IMR-90 (cell line): ENCODE measurements around the gene BMP10. TPM values are rescaled to one million over a fixed set of nuclear protein-coding genes. Genes with fewer than 3 reads are reported as not detected.

Experiments used
- ATAC-seq: fragments of 200-7000 bp; cut with Tn5 transposase; 2 replicates; pipeline ENCODE4 v1.9.1; 2020; ENCODE audit warnings: low read depth, mild to moderate bottlenecking, moderate library complexity
- BruUV-seq: library from RNA; stranded (reverse); fragments of 400-500 nt; replicated peaks from 2 replicates; lab custom pipeline; 2021; lab: Mats Ljungman, UMichigan
- CTCF ChIA-PET: fragments of 300-600 bp; formaldehyde crosslinking; extraction: SDS; loops from one replicate; lab custom pipeline; 2021; ENCODE audit warnings: antibody characterized with exemption; lab: Yijun Ruan, JAX
- POLR2A ChIA-PET: fragments of 300-600 bp; sonication (Branson Sonifier 250); formaldehyde crosslinking; loops from one replicate; lab custom pipeline; 2022; ENCODE audit warnings: antibody characterized with exemption; ENCODE audit not compliant: unreplicated experiment; lab: Charles Lee
- DNase-seq: peaks from one replicate; pipeline ENCODE4 v3.0.0; 2013
- H2AFZ ChIP-seq: replicated peaks from 2 replicates; pipeline ENCODE3; 2013; ENCODE audit warnings: low read length, mild to moderate bottlenecking; ENCODE audit not compliant: poor library complexity
- H2AK5ac ChIP-seq: 2 replicates; pipeline ENCODE4 v1.6.1; 2013; ENCODE audit warnings: low read depth, low read length, inconsistent platforms
- H2AK9ac ChIP-seq: replicated peaks from 2 replicates; pipeline ENCODE3; 2013; ENCODE audit warnings: mild to moderate bottlenecking, low read depth, low read length, moderate library complexity; ENCODE audit not compliant: poor library complexity
- H2BK120ac ChIP-seq: 2 replicates; pipeline ENCODE4 v1.6.1; 2013; ENCODE audit warnings: low read depth, low read length, inconsistent platforms
- H2BK15ac ChIP-seq: 3 replicates; pipeline ENCODE4 v1.6.1; 2013; ENCODE audit warnings: low read depth, low read length, inconsistent platforms
- H2BK20ac ChIP-seq: 2 replicates; pipeline ENCODE4 v1.6.1; 2013; ENCODE audit warnings: low read depth, mild to moderate bottlenecking, inconsistent platforms, low read length, moderate library complexity
- H2BK5ac ChIP-seq: 2 replicates; pipeline ENCODE4 v1.6.1; 2013; ENCODE audit warnings: mild to moderate bottlenecking, low read depth, low read length, inconsistent platforms; ENCODE audit not compliant: poor library complexity, severe bottlenecking
- H3K14ac ChIP-seq: replicated peaks from 2 replicates; pipeline ENCODE4 v1.6.1; 2013; ENCODE audit warnings: low read depth, low read length, inconsistent platforms
- H3K18ac ChIP-seq: 2 replicates; pipeline ENCODE4 v1.6.1; 2013; ENCODE audit warnings: low read depth, low read length, control low read depth
- H3K23ac ChIP-seq: 2 replicates; pipeline ENCODE4 v1.6.1; 2013; ENCODE audit warnings: low read depth, low read length, inconsistent platforms
- H3K27ac ChIP-seq: 2 replicates; pipeline ENCODE4 v1.5.1; 2013; ENCODE audit warnings: mild to moderate bottlenecking, control low read depth, low read length; ENCODE audit not compliant: insufficient read depth
- H3K27me3 ChIP-seq: 2 replicates; pipeline ENCODE4 v1.6.1; 2013; ENCODE audit warnings: low read length; ENCODE audit not compliant: control insufficient read depth, insufficient read depth
- H3K36me3 ChIP-seq: 2 replicates; pipeline ENCODE4 v1.6.1; 2013; ENCODE audit warnings: low read length, mixed read lengths; ENCODE audit not compliant: control insufficient read depth, insufficient read depth
- H3K4ac ChIP-seq: 2 replicates; pipeline ENCODE4 v1.6.1; 2013; ENCODE audit warnings: low read depth, low read length, inconsistent platforms
- H3K4me1 ChIP-seq: 2 replicates; pipeline ENCODE4 v1.6.1; 2013; ENCODE audit warnings: low read length, mixed read lengths; ENCODE audit not compliant: control insufficient read depth, insufficient read depth
- H3K4me2 ChIP-seq: 2 replicates; pipeline ENCODE4 v1.6.1; 2013; ENCODE audit warnings: low read depth, mild to moderate bottlenecking, control low read depth, low read length, moderate library complexity
- H3K4me3 ChIP-seq: 2 replicates; pipeline ENCODE4 v1.5.1; 2013; ENCODE audit warnings: low read depth, mild to moderate bottlenecking, control low read depth, low read length, moderate library complexity; ENCODE audit not compliant: insufficient read depth
- H3K56ac ChIP-seq: 2 replicates; pipeline ENCODE4 v1.6.1; 2013; ENCODE audit warnings: low read length, inconsistent platforms; ENCODE audit not compliant: insufficient read depth; ENCODE audit errors: extremely low read depth
- H3K79me1 ChIP-seq, 2 experiments: 2 replicates each; pipeline ENCODE4 v1.6.1; 2013; ENCODE audit warnings: low read length in 2 of 2, inconsistent platforms in 1 of 2, low read depth in 1 of 2
- H3K9ac ChIP-seq: 2 replicates; pipeline ENCODE4 v1.6.1; 2013; ENCODE audit warnings: low read depth, low read length, control low read depth
- H3K9me1 ChIP-seq: 2 replicates; pipeline ENCODE4 v1.6.1; 2013; ENCODE audit warnings: low read length, inconsistent platforms; ENCODE audit not compliant: insufficient read depth
- H3K9me3 ChIP-seq: 2 replicates; pipeline ENCODE4 v1.6.1; 2013; ENCODE audit warnings: low read length; ENCODE audit not compliant: control insufficient read depth, insufficient read depth
- H4K20me1 ChIP-seq: 2 replicates; pipeline ENCODE4 v1.6.1; 2013; ENCODE audit warnings: low read length, inconsistent platforms; ENCODE audit not compliant: insufficient read depth
- H4K5ac ChIP-seq: 2 replicates; pipeline ENCODE4 v1.6.1; 2013; ENCODE audit warnings: mild to moderate bottlenecking, low read depth, low read length, control low read depth
- H4K8ac ChIP-seq, 2 experiments: 2 replicates each; pipeline ENCODE4 v1.6.1; 2013; ENCODE audit warnings: low read depth in 2 of 2, low read length in 2 of 2, control low read depth in 1 of 2, inconsistent platforms in 1 of 2
- H4K91ac ChIP-seq: 2 replicates; pipeline ENCODE4 v1.6.1; 2013; ENCODE audit warnings: low read depth, low read length, inconsistent platforms; ENCODE audit not compliant: insufficient read depth
- BHLHE40 ChIP-seq: fragments of 150-350 bp; IDR thresholded peaks from 2 replicates; pipeline ENCODE4 v1.6.1; 2016; ENCODE audit warnings: mild to moderate bottlenecking, low read depth, low read length
- CEBPB ChIP-seq: IDR thresholded peaks from 2 replicates; pipeline ENCODE4 v1.6.1; 2012; ENCODE audit warnings: low read depth, low read length, improper control_type of control experiment
- CHD1 ChIP-seq: IDR thresholded peaks from 2 replicates; pipeline ENCODE4 v1.6.1; 2012; ENCODE audit warnings: low read depth, low read length, improper control_type of control experiment
- CTCF ChIP-seq: conservative IDR thresholded peaks from 2 replicates; pipeline ENCODE4 v1.5.1; 2012; ENCODE audit warnings: mild to moderate bottlenecking, low read depth, low read length, improper control_type of control experiment
- MXI1 ChIP-seq: IDR thresholded peaks from 2 replicates; pipeline ENCODE4 v1.6.1; 2012; ENCODE audit warnings: low read depth, mild to moderate bottlenecking, low read length, moderate library complexity, borderline replicate concordance
- NFE2L2 ChIP-seq: fragments of 150-350 bp; IDR thresholded peaks from 2 replicates; pipeline ENCODE4 v1.6.1; 2016; ENCODE audit warnings: low read depth, mild to moderate bottlenecking, low read length
- POLR2A ChIP-seq: IDR thresholded peaks from 2 replicates; pipeline ENCODE4 v1.6.1; 2012; ENCODE audit warnings: mild to moderate bottlenecking, low read depth, low read length
- RCOR1 ChIP-seq: IDR thresholded peaks from 2 replicates; pipeline ENCODE4 v1.6.1; 2012; ENCODE audit warnings: mild to moderate bottlenecking, low read length, improper control_type of control experiment; ENCODE audit not compliant: insufficient replicate concordance
- RFX5 ChIP-seq: IDR thresholded peaks from 2 replicates; pipeline ENCODE4 v1.8.0; 2012; ENCODE audit warnings: low read depth, mild to moderate bottlenecking, low read length, moderate library complexity
- SMC3 ChIP-seq: fragments of 150-350 bp; IDR thresholded peaks from 2 replicates; pipeline ENCODE4 v1.6.1; 2016; ENCODE audit warnings: low read depth, mild to moderate bottlenecking, antibody characterized with exemption, low read length, moderate library complexity
- USF2 ChIP-seq: fragments of 150-350 bp; IDR thresholded peaks from 2 replicates; pipeline ENCODE4 v1.6.1; 2017; ENCODE audit warnings: mild to moderate bottlenecking, antibody characterized with exemption, low read length, low read depth
- WGBS, 2 experiments: methylation state at CpG; one replicate each; pipeline versions ENCODE4 v1.1.5 to v1.1.7; 2013; ENCODE audit warnings: missing lambda C conversion rate in 2 of 2; ENCODE audit not compliant: insufficient read length in 1 of 2; ENCODE audit errors: extremely low coverage in 2 of 2; 5-methylcytosine and 5-hydroxymethylcytosine counted together
- dilution Hi-C: fragments of 300-500 bp; cut with HindIII; formaldehyde crosslinking; loops from one replicate; pipeline ENCODE4 v1.14.3; 2018; ENCODE audit warnings: low sequenced_read_pairs; ENCODE audit not compliant: unreplicated experiment
- in situ Hi-C: fragments of 300-500 bp; cut with MboI; formaldehyde crosslinking; loops from 3 replicates; pipeline ENCODE4 v1.14.3; 2019; ENCODE audit warnings: low sequenced_read_pairs, inconsistent platforms, mixed read lengths
- intact Hi-C: fragments of 100-400 bp; cut with micrococcal nuclease; formaldehyde crosslinking; loops from 2 replicates; pipeline ENCODE4 v1.10.0; 2022
- polyA plus RNA-seq, 3 experiments: library from polyadenylated mRNA; depleted of rRNA; stranded (reverse); fragments of >200 nt; gene quantifications; 2 replicates each; pipeline ENCODE4 v1.2.3, GENCODE V29; 2012; ENCODE audit warnings: low replicate concordance in 1 of 3
- total RNA-seq: library from RNA; depleted of rRNA; stranded (reverse); fragments of >200 nt; gene quantifications from 2 replicates; pipeline ENCODE4 v1.2.3, GENCODE V29; 2012

The BMP10 gene
- total and polyA plus RNA-seq, 2 of the 4 experiments (the other 2 are of a cell fraction): not detected

GRCh38 chr2:68827666-68828065 lies 43.5 kb downstream of the BMP10 start:
- peak overlapping the region; percentile 97 for H2BK120ac ChIP-seq
- H3K4me1 ChIP-seq: peaks cover 35% of the 10 kb centered on the region
- BruUV-seq: no TSS peak
- H3K18ac ChIP-seq: peak overlapping the region; percentile 58
- intact Hi-C loops (no loop called here), dilution Hi-C loops (no loop called here), in situ Hi-C loops (no loop called here)
- peak overlapping the region; percentile 98 for H2BK20ac ChIP-seq
- POLR2A ChIA-PET: no interaction called here
- peak overlapping the region; percentile 76 for H2BK5ac ChIP-seq
- peak overlapping the region; percentile 47 to 77; a peak in 3 of 4 replicates for H4K8ac ChIP-seq
- no peaks in the 10 kb centered on the region for H4K20me1 ChIP-seq
- H2BK15ac ChIP-seq: peak overlapping the region; percentile 93; the same call in 2 of the 3 replicates
- no peak overlapping the region for H3K4me3 ChIP-seq
- H4K5ac ChIP-seq: peak overlapping the region; percentile 52
- no peak for ATAC-seq
- H3K36me3 ChIP-seq: no peaks in the 10 kb centered on the region
- H4K91ac ChIP-seq: peak overlapping the region; percentile 81
- H3K9me1 ChIP-seq: peaks cover 30% of the 10 kb centered on the region
- H3K79me1 ChIP-seq: peaks cover 0 to 6% of the 10 kb centered on the region in 2 experiments; a peak in 1 of 4 replicates
- H3K9me3 ChIP-seq: no peaks in the 10 kb centered on the region
- H3K27me3 ChIP-seq: no peaks in the 10 kb centered on the region
- no peak overlapping the region for H3K56ac ChIP-seq
- peak overlapping the region; percentile 76 for H2AFZ ChIP-seq
- peak overlapping the region; percentile 88 for H3K23ac ChIP-seq
- TF ChIP-seq MXI1 (no peak), CEBPB (no peak), BHLHE40 (no peak), SMC3 (no peak), CHD1 (no peak), USF2 (no peak), NFE2L2 (no peak), RFX5 (no peak), RCOR1 (no peak), POLR2A (no peak), CTCF (no peak)
- peak overlapping the region; percentile 96 for H3K14ac ChIP-seq
- no peak overlapping the region for H3K9ac ChIP-seq
- H3K27ac ChIP-seq: no peak overlapping the region
- peak overlapping the region; percentile 91 for H3K4ac ChIP-seq
- no CpG with 5 or more reads among the region's 4 CpGs for WGBS, 2 experiments
- no peak overlapping the region for H2AK9ac ChIP-seq
- CTCF ChIA-PET: no interaction called here
- DNase-seq: peak; percentile 41
- H2AK5ac ChIP-seq: peak overlapping the region; percentile 92
- H3K4me2 ChIP-seq: no peak overlapping the region
